ENCODE measurements around the gene CRTAC1. TPM values are rescaled to one million over a fixed set of nuclear protein-coding genes. Genes with fewer than 3 reads are reported as not detected.

CRTAC1 gene
- total RNA-seq, 1 experiment from 2014 or later, result 0.46 TPM

- H3K4me1 ChIP-seq (ENCODE audit: insufficient read depth, low read length), result peaks cover 4% of the 10 kb centered on the region; the same call in 1 of the 2 replicates
- no peak overlapping the region for H3K27ac ChIP-seq (ENCODE audit: insufficient read length, low read depth, low read length)
- no peaks in the 10 kb centered on the region for H3K9me3 ChIP-seq (ENCODE audit: control insufficient read depth, low read depth, low read length)
- H3K9ac ChIP-seq (ENCODE audit: extremely low read depth, insufficient read length, low read length), result no peak overlapping the region
- no peak overlapping the region for H2AFZ ChIP-seq (ENCODE audit: low read length)
- H2BK15ac ChIP-seq (ENCODE audit: low read depth, low read length), result no peak overlapping the region
- peaks cover 2 to 11% of the 10 kb centered on the region in 2 experiments; a peak in 3 of 4 replicates for H3K4me1 Mint-ChIP-seq
- H2BK120ac ChIP-seq (ENCODE audit: low read depth, low read length, poor library complexity, severe bottlenecking), result no peak overlapping the region
- H4K5ac ChIP-seq (ENCODE audit: insufficient read length, low read depth, low read length), result no peak overlapping the region
- H3K9me3 Mint-ChIP-seq, result no peaks in the 10 kb centered on the region
- H3K23me2 ChIP-seq (ENCODE audit: insufficient read length, low read depth, low read length, poor library complexity, severe bottlenecking), result no peaks in the 10 kb centered on the region
- H2BK5ac ChIP-seq (ENCODE audit: insufficient read length, low read length), result no peak overlapping the region
- H3K79me1 ChIP-seq (ENCODE audit: insufficient read depth, low read depth, low read length, poor library complexity, severe bottlenecking), result no peaks in the 10 kb centered on the region
- no peak overlapping the region for H3K18ac ChIP-seq (ENCODE audit: insufficient read length, low read depth, low read length)
- no peak overlapping the region for H3K4me3 Mint-ChIP-seq
- WGBS (ENCODE audit: extremely low coverage, insufficient read length, low lambda C conversion rate), result no CpG with 5 or more reads among the region's 3 CpGs
- no peak overlapping the region for H3K4ac ChIP-seq (ENCODE audit: low read depth, low read length)
- H3K27ac Mint-ChIP-seq, result no peak overlapping the region
- DNase-seq, result no peak
- no peaks in the 10 kb centered on the region for H3K27me3 ChIP-seq (ENCODE audit: insufficient read depth, low read length)
- H3K27me3 Mint-ChIP-seq (ENCODE audit: low read depth), result peaks cover 20% of the 10 kb centered on the region
- H4K20me1 ChIP-seq (ENCODE audit: control insufficient read depth, insufficient read depth, insufficient read length), result no peaks in the 10 kb centered on the region
- H2AK5ac ChIP-seq (ENCODE audit: insufficient read length, low read length), result no peak overlapping the region
- H4K8ac ChIP-seq (replicated peaks; ENCODE audit: insufficient read length, low read depth, low read length), result no peak overlapping the region
- no peaks in the 10 kb centered on the region for H3K79me2 ChIP-seq (ENCODE audit: insufficient read depth, low read length)
- H3K14ac ChIP-seq (ENCODE audit: insufficient read depth, low read length), result no peak overlapping the region
- no peak overlapping the region for H2BK12ac ChIP-seq (ENCODE audit: insufficient read length, low read depth, low read length)
- H3T11ph ChIP-seq (ENCODE audit: low read length), result no peak overlapping the region
- H2BK20ac ChIP-seq (ENCODE audit: low read depth, low read length, poor library complexity, severe bottlenecking), result no peak overlapping the region
- H3K56ac ChIP-seq (ENCODE audit: insufficient read length, low read depth, low read length), result no peak overlapping the region
- no peak for TF ChIP-seq CTCF (conservative IDR thresholded peaks at IDR 0.05)
- H3K23ac ChIP-seq (ENCODE audit: insufficient read length, low read depth, low read length), result no peak overlapping the region
- no peaks in the 10 kb centered on the region for H3K36me3 Mint-ChIP-seq (ENCODE audit: insufficient read depth in 1 of 3, low read depth in 3 of 3)
- H4K91ac ChIP-seq (ENCODE audit: insufficient read length, low read depth, low read length), result no peak overlapping the region
- H3K4me2 ChIP-seq (ENCODE audit: insufficient read depth, insufficient read length, low read length), result no peak overlapping the region
Observed at GRCh38 chr10:98013776-98014175, 16.6 kb downstream of the CRTAC1 start.

Measured in H9 (cell line).